ENCODE data around the gene SLF2.

Gene SLF2

GRCh38 chr10:100981178-100981772 lies 68.5 kb downstream of the SLF2 start:
- DNase-seq = no peak

- DNase-seq = peak; percentile 18
Measured at GRCh38 chr10:100982916-100983830, 70.4 kb downstream of the SLF2 start.

DNA sequence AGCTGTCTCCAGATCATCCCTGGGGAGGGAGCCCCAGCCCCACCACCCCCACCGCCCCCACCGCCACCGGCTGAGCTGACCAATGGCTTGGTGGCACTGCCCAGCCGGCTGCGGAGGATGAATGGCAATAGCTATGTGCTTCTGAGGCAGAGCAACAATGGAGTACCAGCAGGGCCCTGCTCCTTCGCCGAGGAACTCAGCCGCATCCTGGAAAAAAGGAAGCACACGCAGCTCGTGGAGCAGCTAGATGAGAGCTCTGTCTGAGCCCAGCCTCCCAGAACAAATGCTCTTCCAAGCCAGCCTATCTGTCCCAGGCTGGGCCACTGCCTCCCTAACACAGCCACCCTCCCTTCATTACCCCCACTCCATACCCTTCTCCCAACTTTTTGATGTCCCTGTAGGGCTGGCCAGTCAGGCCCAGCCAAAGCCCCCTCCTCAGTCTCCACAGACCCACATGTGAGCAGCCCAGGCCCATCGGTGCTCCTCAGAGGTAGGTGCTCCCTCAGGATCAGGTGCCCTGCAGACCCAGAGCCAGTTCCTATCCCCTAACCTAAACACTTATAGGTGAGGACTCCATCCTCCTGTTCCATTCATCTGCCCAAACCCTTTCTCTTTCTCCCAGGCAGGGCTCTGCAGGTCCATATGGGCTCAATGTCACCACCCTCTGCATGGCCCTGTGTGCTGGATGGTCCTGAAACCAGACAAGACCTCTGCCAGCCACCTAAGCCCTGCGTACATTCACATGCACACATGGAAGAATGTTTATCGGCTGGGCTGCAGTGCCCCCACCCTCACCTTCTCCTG lies 71.3 kb downstream of the SLF2 start:
- peak; percentile 16 for DNase-seq

- DNase-seq = no peak
Measured at GRCh38 chr10:100984672-100985177, 72.0 kb downstream of the SLF2 start.

DNA sequence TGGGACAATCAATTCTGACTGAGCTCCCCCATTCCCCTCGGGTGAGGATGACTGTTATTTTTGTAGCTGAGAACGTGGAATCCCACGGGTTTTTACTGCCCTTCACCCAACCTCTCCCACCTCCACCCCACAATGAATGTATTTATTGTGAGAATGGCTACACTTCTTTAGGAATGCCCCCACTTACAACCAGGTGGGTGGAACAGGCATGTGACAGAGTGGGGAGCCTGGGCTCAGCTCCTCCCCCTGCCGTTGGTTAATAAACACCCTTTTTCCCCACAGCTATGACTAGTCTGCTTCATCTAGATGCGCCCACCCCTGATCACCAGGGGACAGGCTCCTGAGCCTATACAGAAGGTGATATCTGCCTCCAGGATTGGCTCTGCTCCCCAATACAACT lies 72.6 kb downstream of the SLF2 start:
- DNase-seq = no peak

- DNase-seq = peak; percentile 19
Measured at GRCh38 chr10:100986623-100986951, 73.8 kb downstream of the SLF2 start.

- peak; percentile 91 for DNase-seq
Measured at GRCh38 chr10:100986952-100987684, 74.4 kb downstream of the SLF2 start, which contains the start of the genes MRPL43 and TWNK. TSS of gene MRPL43 (minus strand) at chr10:100987497. CDS start at chr10:100987443, 54 bp downstream. TSS of gene TWNK (plus strand) at chr10:100987543. CDS start at chr10:100988211, 668 bp downstream.

GRCh38 chr10:100987685-100988049 lies 74.9 kb downstream of the SLF2 start:
- no peak for DNase-seq

GRCh38 chr10:100988166-100988565 lies 75.4 kb downstream of the SLF2 start:
- no peak for DNase-seq

DNA sequence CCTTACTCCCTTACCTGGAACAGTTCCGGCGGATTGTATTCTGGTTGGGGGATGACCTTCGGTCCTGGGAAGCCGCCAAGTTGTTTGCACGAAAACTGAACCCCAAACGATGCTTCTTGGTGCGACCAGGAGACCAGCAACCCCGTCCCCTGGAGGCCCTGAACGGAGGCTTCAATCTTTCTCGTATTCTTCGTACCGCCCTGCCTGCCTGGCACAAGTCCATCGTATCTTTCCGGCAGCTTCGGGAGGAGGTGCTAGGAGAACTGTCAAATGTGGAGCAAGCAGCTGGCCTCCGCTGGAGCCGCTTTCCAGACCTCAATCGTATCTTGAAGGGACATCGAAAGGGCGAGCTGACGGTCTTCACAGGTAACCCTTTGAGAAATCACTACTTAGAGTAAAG lies 76.3 kb downstream of the SLF2 start:
- DNase-seq = no peak

DNA sequence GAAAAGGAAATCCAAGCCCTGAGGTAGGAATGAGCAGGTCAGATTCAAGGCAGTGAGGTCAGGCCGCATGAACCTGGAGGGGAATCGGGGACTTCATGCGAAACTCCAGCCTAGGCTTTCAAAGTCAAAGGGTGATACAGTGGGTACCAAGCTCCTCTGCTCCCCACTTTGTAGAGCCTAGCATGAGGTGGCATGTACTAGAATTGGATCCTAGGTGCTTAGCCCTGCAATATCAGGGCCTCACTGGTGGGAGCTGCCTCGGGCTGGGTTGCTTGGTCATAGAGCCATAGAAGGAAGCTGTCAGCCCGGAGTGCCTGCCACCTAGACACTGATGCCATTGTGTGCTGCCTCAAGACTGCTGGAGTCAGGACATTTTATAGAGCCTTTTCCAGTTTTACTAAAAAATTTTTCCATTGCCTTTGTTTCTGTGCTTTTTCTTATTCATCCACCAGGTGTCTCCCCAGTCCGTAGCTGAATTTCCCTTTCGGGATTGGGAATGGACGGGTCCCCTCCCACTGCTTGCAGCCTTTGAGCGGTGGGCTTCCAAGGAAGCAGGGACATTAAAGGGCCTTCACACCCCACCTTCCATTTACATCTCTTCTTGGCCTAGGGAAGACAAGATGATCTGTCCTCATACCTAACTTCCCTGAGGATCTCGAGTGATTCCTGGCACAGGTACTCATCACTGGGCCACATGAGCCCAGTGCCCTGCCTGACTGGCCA lies 81.4 kb downstream of the SLF2 start:
- DNase-seq = peak; percentile 68

- no peak for DNase-seq
Measured at GRCh38 chr10:100995181-100995580, 82.4 kb downstream of the SLF2 start.

DNA sequence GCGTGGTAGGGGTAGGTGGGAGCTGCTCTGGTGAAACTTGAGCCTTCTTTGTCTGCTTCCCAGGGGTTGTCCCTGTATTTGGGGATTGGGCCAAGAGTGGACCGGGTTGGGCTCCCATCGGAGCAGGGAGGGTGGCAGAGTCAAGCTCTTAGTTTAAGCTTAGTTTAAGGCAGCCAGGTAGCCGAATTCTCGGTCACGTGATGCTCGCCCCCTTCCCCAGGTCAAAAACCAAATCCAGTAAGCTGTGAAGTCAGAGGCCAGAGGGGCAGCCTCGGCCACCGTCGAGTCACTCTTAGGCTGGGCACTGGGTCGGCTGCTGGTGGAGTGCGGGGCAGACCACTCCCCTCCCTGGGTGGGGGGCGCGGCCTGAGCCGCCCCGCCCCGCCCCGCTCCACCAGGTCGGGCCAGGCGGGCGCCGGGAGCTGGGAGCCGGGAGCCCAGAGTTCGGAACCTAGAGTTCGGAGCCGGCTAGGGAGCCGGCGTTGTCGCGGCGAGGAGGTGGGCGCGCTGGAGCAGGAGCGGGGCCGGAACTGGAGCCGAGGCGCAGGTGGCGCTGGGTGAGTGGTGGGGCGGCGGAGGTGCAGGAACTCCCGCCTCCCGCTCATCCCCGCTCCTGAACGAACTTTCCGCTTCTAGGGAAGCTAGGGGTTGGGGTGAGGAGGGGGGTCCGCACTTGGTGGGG lies 84.1 kb downstream of the SLF2 start:
- no peak for DNase-seq

- peak; percentile 65 for DNase-seq
Measured at GRCh38 chr10:100997360-100998182, 84.8 kb downstream of the SLF2 start.

DNA sequence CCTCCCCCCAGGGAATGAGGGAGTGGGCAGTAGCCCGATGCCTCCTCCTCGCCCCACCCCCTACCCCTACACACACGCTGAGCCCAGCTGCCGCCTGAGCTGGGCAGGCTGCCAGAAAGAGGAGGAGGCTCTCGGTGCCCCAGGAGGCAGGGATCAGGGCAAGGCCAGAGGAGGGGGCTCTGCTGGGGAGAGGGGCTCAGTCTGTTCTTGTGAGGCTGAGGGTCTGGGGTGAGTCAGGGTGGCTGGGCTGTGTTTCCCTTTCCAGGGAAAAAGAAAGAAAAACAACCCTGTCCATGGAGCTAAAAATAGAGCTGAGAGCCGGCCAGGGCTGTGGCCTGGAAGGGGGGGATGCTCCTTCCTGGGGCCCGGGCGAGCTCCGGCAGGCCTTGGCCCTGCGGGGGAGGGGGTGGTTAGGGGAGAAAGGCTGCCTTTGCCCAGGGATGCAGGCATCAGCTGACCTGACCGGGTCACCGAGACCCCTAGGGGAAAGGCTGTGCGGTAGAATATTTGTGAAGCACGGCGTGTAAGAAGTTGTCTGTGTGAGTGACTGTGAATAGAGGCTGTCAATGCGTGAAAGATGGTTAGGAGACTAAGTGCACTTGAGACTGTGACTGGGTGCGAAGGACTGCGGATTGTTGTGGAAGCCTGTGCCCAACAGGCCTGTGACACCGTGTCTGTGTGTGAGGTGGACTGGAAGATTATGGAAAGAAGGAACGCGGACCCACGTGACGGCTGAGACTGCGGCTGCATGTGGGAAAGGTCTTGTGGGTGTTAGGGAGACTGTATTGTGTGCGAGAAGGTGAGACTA lies 85.6 kb downstream of the SLF2 start:
- peak; percentile 93 for DNase-seq

GRCh38 chr10:100998991-100999741 lies 86.4 kb downstream of the SLF2 start:
- peak; percentile 91 for DNase-seq

GRCh38 chr10:100999742-101000126 lies 87.0 kb downstream of the SLF2 start, which contains the start of gene LZTS2:
TSS of gene LZTS2 (plus strand) at chr10:100999808. CDS start at chr10:101002539, 2,731 bp downstream.
- DNase-seq = no peak

DNA sequence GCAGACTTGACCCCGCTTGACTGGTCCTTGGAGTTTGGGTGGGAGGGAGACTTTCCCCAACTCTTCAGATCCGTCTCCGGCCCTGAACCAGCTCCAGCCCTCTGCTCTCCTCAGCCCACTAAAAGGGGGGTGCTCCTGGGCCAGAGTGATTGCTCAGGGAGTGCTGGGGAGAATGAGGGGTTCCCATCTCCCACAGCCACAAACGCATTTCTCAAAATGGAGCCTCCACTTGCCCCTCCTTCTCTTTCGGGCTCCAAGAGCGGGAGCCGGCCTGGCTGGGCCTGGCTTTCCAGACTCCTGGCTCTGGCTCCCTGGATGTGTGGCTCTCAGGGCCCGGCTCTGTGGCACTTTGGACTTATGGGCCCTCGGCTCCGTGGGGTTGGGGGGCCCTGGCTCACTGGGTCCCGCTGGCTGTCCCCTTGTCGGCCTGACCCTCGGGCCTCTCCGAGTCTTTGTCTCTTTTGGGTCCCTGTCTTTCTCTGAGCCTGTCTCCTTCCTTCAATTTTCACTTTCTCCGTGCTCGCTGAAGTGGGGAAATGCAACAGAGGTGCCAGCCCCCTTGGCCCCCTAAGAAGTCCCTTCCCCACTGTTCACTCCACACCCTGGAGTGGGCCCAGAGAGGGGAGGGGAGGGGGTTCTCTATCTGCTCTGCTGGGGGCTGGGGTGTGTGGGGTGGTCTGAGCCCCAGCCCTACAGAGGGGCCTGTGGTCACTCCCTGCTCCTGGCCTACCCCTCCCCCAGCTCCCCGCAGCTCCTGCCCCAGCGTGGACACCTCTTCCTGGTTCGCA lies 87.6 kb downstream of the SLF2 start:
- peak; percentile 60 for DNase-seq

Data from femur (tissue), 1 donor.